Colonic mucosa (tissue), 4 donors: ENCODE results near the gene GZMA. TPM values are rescaled to one million over a fixed set of nuclear protein-coding genes. Genes with fewer than 3 reads are reported as not detected.
A peak's percentile ranks its signal among the peaks of the same experiment; 100 is the strongest.
"Not testable (repeated sequence)": the region's sequence is repeated elsewhere in the genome, so short reads cannot be mapped to it uniquely, and the experiment has no call there.

Experiments
- DNase-seq: peaks from one replicate; pipeline ENCODE4 v3.0.0-alpha.2; 2020
- H3K27ac ChIP-seq: fragments of 200-600 bp; one replicate; pipeline ENCODE4 v1.8.0; 2021
- H3K27me3 ChIP-seq: fragments of 200-600 bp; one replicate; pipeline ENCODE4 v1.8.0; 2021
- H3K36me3 ChIP-seq: fragments of 200-600 bp; one replicate; pipeline ENCODE4 v1.8.0; 2021
- H3K4me1 ChIP-seq: fragments of 200-600 bp; one replicate; pipeline ENCODE4 v1.8.0; 2021; ENCODE audit warnings: mild to moderate bottlenecking
- H3K4me3 ChIP-seq: fragments of 200-600 bp; one replicate; pipeline ENCODE4 v1.8.0; 2021
- H3K9ac ChIP-seq, 2 donors: one replicate each; pipeline ENCODE4 v1.7.0; 2013; ENCODE audit warnings: control low read depth in 2 of 2, low read depth in 2 of 2, low read length in 2 of 2
- H3K9me3 ChIP-seq: fragments of 200-600 bp; one replicate; pipeline ENCODE4 v1.8.0; 2021
- CTCF ChIP-seq: fragments of 200-600 bp; IDR thresholded peaks from one replicate; pipeline ENCODE4 v1.8.0; 2022; ENCODE audit warnings: antibody characterized with exemption, mild to moderate bottlenecking
- intact Hi-C: fragments of 100-400 bp; cut with DNase I; formaldehyde crosslinking; loops from one replicate; pipeline ENCODE4 v1.14.1; 2022
- total RNA-seq, 2 donors: library from RNA; stranded (reverse); fragmentation: NEBNext Ultra II Directional in 1 of 2; extraction: Animal tissue kit (Norgen Biotek cat#: 25700) in 1 of 2; gene quantifications; one replicate each; pipeline ENCODE4 v1.2.1, GENCODE V29; 2021
- donor health status: healthy.
- donor health status: DM: no; HTN: no; CAD: no.
- donor health status: DM: no; HTN: no; CAD: no.

GZMA gene
- total RNA-seq, 2 donors from 2014 or later: 2.0 to 5.7 TPM

DNA sequence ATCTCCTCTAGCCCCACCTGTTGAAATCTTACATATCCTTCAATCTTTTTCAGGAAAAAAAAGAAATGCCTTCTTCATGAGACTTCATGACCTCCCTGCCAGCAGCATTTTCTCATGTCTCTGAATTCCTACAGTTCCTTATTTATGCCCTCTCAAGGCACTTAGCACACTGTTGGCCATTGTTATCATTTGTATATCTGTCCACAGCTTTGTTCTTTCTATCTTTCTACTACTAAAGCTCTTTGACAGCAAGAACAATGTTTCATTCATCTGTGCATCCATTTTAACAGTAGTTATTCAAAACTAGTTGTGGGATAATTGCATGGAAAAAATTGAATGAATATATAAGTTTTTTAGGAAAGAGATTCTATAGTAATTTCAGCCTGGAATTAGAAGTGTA is 20.9 kb upstream of the GZMA start:
- no peak overlapping the region for H3K4me3 ChIP-seq
- no peaks in the 10 kb centered on the region for H3K36me3 ChIP-seq
- TF ChIP-seq CTCF: no peak
- no peak for DNase-seq
- H3K9ac ChIP-seq: no peak overlapping the region
- no peak overlapping the region for H3K27ac ChIP-seq
- H3K4me1 ChIP-seq: no peaks in the 10 kb centered on the region
- H3K27me3 ChIP-seq: no peaks in the 10 kb centered on the region
- intact Hi-C loops: no loop called here
- H3K9me3 ChIP-seq: no peaks in the 10 kb centered on the region

DNA sequence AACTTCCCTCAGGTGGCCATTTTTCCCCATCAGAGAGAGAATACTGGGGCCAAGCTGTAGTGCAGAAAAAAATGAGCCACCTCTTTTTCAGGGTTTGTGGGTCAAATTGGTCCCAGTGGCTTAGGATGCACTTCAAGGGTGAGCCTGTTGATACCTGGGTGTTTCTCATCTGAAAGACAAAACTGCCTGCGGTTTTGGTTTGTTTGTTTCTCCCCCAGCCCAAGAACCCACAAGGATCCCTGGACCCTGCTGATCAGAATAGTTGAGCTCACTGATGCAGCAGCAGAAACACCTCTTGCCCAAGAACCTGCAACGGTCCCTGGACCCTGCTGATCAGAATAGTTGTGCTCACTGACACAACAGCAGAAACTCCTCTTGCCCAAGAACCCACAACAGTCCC is 13.1 kb upstream of the GZMA start:
- not testable (repeated sequence) for H3K4me3 ChIP-seq, H3K4me1 ChIP-seq, H3K36me3 ChIP-seq

GRCh38 chr5:55091011-55091410 is 11.4 kb upstream of the GZMA start:
- H3K27me3 ChIP-seq, H3K4me3 ChIP-seq, H3K9ac ChIP-seq, H3K4me1 ChIP-seq, H3K9me3 ChIP-seq, intact Hi-C loops, H3K27ac ChIP-seq, H3K36me3 ChIP-seq, DNase-seq: not testable (repeated sequence)

More for the DNA sequence above, 13.1 kb upstream of the GZMA start:
- intact Hi-C loops, H3K27me3 ChIP-seq, H3K9ac ChIP-seq, H3K9me3 ChIP-seq, DNase-seq, H3K27ac ChIP-seq: not testable (repeated sequence)

- DNase-seq: no peak
- no peak for TF ChIP-seq CTCF
- Histone ChIP-seq H3K36me3 (no peaks in the 10 kb centered on the region), H3K4me3 (no peak overlapping the region), H3K27ac (no peak overlapping the region), H3K4me1 (no peaks in the 10 kb centered on the region), H3K27me3 (no peaks in the 10 kb centered on the region), H3K9me3 (no peaks in the 10 kb centered on the region), H3K9ac (no peak overlapping the region)
- intact Hi-C loops: no loop called here
Observed at GRCh38 chr5:55096182-55096581, 6.3 kb upstream of the GZMA start.

DNA sequence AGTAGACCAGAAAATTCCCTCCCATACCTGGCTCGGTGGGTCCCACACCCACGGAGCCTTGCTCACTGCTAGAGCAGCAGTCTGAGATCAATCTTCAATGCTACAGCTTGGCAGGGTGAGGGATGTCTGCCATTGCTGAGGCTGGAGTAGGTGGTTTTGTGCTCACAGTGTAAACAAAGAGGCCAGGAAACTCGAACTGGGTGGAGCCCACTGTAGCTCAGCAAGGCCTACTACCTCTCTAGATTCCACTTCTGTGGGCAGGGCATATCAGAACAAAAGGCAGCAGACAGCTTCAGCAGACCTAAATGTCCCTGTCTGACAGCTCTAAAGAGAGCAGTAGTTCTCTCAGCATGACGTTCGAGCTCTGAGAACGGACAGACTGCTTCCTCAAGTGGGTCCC is 5.6 kb upstream of the GZMA start:
- intact Hi-C loops: no loop called here
- H3K9ac ChIP-seq: no peak overlapping the region
- H3K9me3 ChIP-seq: no peaks in the 10 kb centered on the region
- no peaks in the 10 kb centered on the region for H3K27me3 ChIP-seq
- no peak for DNase-seq
- H3K27ac ChIP-seq: no peak overlapping the region
- no peaks in the 10 kb centered on the region for H3K36me3 ChIP-seq
- H3K4me1 ChIP-seq: no peaks in the 10 kb centered on the region
- no peak overlapping the region for H3K4me3 ChIP-seq
- TF ChIP-seq CTCF: no peak

DNA sequence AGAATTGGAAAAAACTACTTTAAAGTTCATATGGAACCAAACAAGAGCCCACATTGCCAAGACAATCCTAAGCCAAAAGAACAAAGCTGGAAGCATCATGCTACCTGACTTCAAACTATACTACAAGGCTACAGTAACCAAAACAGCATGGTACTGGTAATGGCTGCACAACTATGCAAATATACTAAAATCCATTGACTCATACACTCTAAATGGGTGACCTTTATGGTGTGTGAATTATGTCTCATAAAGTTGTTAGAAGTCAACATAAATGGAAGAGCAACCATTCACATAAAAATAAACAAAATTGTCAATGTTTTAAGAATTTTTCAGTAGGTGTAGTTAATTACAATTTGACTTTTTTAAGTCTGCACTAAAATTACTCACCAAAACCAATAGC is 1.3 kb upstream of the GZMA start:
- H3K9ac ChIP-seq, H3K27ac ChIP-seq, H3K27me3 ChIP-seq, H3K36me3 ChIP-seq, H3K9me3 ChIP-seq, intact Hi-C loops, DNase-seq, H3K4me3 ChIP-seq, H3K4me1 ChIP-seq: not testable (repeated sequence)

GRCh38 chr5:55101556-55102276 is 730 bp upstream of the GZMA start:
- Histone ChIP-seq H3K4me3 (no peak overlapping the region), H3K27me3 (no peaks in the 10 kb centered on the region), H3K9me3 (no peaks in the 10 kb centered on the region), H3K9ac (no peak overlapping the region), H3K27ac (peak overlapping the region; percentile 36), H3K36me3 (no peaks in the 10 kb centered on the region), H3K4me1 (no peaks in the 10 kb centered on the region)
- no peak for DNase-seq
- intact Hi-C loops: no loop called here
- TF ChIP-seq CTCF: no peak
